CD4-positive, alpha-beta T cell (primary cell): ENCODE measurements around the gene KCNQ1. TPM values are rescaled to one million over a fixed set of nuclear protein-coding genes. Genes with fewer than 3 reads are reported as not detected.

ENCODE experiments used
- ATAC-seq: fragments of 200-7000 bp; cut with Tn5 transposase; one replicate; pipeline ENCODE4 v1.10.0; 2022; ENCODE audit warnings: mild to moderate bottlenecking; ENCODE audit not compliant: poor library complexity
- CTCF ChIA-PET: fragments of 350-600 bp; sonication (Branson Sonifier 250); formaldehyde crosslinking; loops from one replicate; lab custom pipeline; 2021; ENCODE audit warnings: antibody characterized with exemption, inconsistent platforms; lab: Charles Lee
- POLR2A ChIA-PET: fragments of 350-600 bp; sonication (Branson Sonifier 250); formaldehyde crosslinking; loops from one replicate; lab custom pipeline; 2021; ENCODE audit warnings: antibody characterized with exemption, inconsistent platforms; lab: Charles Lee
- DNase-seq, 14 experiments: peaks; one replicate each; pipeline ENCODE4 v3.0.0-alpha.2; 2013 to 2020; ENCODE audit warnings: mixed read lengths in 2 of 14
- H3K27ac ChIP-seq, 2 donors: one replicate each; pipeline versions ENCODE4 v1.5.1 to v1.7.0; 2013; ENCODE audit warnings: low read length in 2 of 2, low read depth in 1 of 2, mild to moderate bottlenecking in 1 of 2
- H3K27me3 ChIP-seq, 2 experiments: 1 replicate in 1 of 2; 2 replicates in 1 of 2; pipeline versions ENCODE4 v1.6.1 to v1.7.0; 2013; ENCODE audit warnings: low read length in 2 of 2, control low read depth in 1 of 2, mild to moderate bottlenecking in 1 of 2, moderate library complexity in 1 of 2; ENCODE audit not compliant: insufficient read depth in 2 of 2, control insufficient read depth in 1 of 2
- H3K36me3 ChIP-seq: one replicate; pipeline ENCODE4 v1.6.1; 2013; ENCODE audit warnings: low read length, control low read depth; ENCODE audit not compliant: insufficient read depth
- H3K4me1 ChIP-seq: one replicate; pipeline ENCODE4 v1.6.1; 2013; ENCODE audit warnings: low read length, control low read depth; ENCODE audit not compliant: insufficient read depth
- H3K4me3 ChIP-seq: one replicate; pipeline ENCODE4 v1.5.1; 2013; ENCODE audit warnings: mild to moderate bottlenecking, low read length, moderate library complexity
- H3K9me3 ChIP-seq, 2 experiments: 1 replicate in 1 of 2; 2 replicates in 1 of 2; pipeline versions ENCODE4 v1.6.1 to v1.7.0; 2013; ENCODE audit warnings: low read length in 2 of 2, mild to moderate bottlenecking in 2 of 2, control low read depth in 1 of 2, moderate library complexity in 1 of 2; ENCODE audit not compliant: control insufficient read depth in 1 of 2, insufficient read depth in 1 of 2
- H3K27ac Mint-ChIP-seq: one replicate; pipeline ENCODE4 v1.8.0; 2020; ENCODE audit warnings: mixed read lengths
- H3K27me3 Mint-ChIP-seq: one replicate; pipeline ENCODE4 v1.8.0; 2021; ENCODE audit warnings: mixed read lengths
- H3K36me3 Mint-ChIP-seq: one replicate; pipeline ENCODE4 v1.8.0; 2021; ENCODE audit warnings: low read depth, mixed read lengths
- H3K4me1 Mint-ChIP-seq: one replicate; pipeline ENCODE4 v1.8.0; 2021; ENCODE audit warnings: low read depth, mixed read lengths
- H3K4me3 Mint-ChIP-seq: one replicate; pipeline ENCODE4 v1.8.0; 2020; ENCODE audit warnings: mild to moderate bottlenecking, mixed read lengths
- H3K9me3 Mint-ChIP-seq: one replicate; pipeline ENCODE4 v1.8.0; 2020; ENCODE audit warnings: mixed read lengths
- intact Hi-C, 2 experiments: fragments of 100-400 bp; cut with DNase I in 1 of 2; cut with micrococcal nuclease in 1 of 2; formaldehyde crosslinking; loops; one replicate each; pipeline versions ENCODE4 v1.15.1 to v1.9.0; 2023 to 2025; cut with DNase I, micrococcal nuclease
- total RNA-seq, 174 experiments: library from RNA in 2 of 174; stranded (reverse) in 2 of 174; gene quantifications; one replicate each; pipeline ENCODE4 v1.2.3 and lab custom pipeline; 2021 to 2026
- TF ChIP-seq, protein P1 (sequence below): fragments of 200-600 bp; IDR thresholded peaks from one replicate; pipeline ENCODE4 v1.8.0; 2022; ENCODE audit warnings: antibody characterized with exemption, mild to moderate bottlenecking

KCNQ1 gene
- total RNA-seq, 2 experiments from 2014 or later: 31.3 to 33.1 TPM

DNA sequence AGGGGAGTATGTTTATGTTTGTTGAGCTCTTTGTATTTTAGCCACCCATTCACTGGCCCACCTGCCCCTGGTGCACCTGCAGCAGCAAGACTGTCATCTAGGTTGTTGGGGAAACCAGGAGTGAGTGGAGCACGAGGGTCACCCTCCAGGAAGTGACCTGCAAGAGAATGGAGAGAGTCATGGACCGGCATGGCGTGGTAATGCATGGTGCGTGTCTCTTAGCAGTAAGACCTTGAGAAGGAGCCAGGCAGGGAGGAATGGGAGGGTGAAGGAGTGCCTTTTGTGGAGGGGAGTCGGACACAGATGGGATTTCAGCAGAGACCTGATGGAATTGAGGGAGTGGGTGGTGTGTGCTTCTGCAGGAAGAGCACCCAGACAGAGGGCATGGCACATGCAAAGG is 37.9 kb downstream of the KCNQ1 start:
- Histone ChIP-seq H3K27me3 (no peaks in the 10 kb centered on the region), H3K4me1 (peaks cover 8% of the 10 kb centered on the region), H3K4me3 (no peak overlapping the region), H3K9me3 (peaks cover 15 to 18% of the 10 kb centered on the region in 2 experiments), H3K27ac (no peak overlapping the region), H3K36me3 (peaks cover 10% of the 10 kb centered on the region)
- intact Hi-C loops: loop anchor here in 1 of 2 experiments (5.0 kb wide), 1 partner anchor 35 kb away; the partner anchor contains the start of gene KCNQ1
- Mint-ChIP-seq H3K36me3 (peaks cover 88% of the 10 kb centered on the region), H3K4me1 (peaks cover 38% of the 10 kb centered on the region), H3K27me3 (no peaks in the 10 kb centered on the region), H3K27ac (no peak overlapping the region), H3K4me3 (no peak overlapping the region), H3K9me3 (peaks cover 7% of the 10 kb centered on the region)
- ChIA-PET CTCF (no interaction called here), POLR2A (no interaction called here)
- DNase-seq (no peak), ATAC-seq (no peak)
- TF ChIP-seq, protein P1, sequence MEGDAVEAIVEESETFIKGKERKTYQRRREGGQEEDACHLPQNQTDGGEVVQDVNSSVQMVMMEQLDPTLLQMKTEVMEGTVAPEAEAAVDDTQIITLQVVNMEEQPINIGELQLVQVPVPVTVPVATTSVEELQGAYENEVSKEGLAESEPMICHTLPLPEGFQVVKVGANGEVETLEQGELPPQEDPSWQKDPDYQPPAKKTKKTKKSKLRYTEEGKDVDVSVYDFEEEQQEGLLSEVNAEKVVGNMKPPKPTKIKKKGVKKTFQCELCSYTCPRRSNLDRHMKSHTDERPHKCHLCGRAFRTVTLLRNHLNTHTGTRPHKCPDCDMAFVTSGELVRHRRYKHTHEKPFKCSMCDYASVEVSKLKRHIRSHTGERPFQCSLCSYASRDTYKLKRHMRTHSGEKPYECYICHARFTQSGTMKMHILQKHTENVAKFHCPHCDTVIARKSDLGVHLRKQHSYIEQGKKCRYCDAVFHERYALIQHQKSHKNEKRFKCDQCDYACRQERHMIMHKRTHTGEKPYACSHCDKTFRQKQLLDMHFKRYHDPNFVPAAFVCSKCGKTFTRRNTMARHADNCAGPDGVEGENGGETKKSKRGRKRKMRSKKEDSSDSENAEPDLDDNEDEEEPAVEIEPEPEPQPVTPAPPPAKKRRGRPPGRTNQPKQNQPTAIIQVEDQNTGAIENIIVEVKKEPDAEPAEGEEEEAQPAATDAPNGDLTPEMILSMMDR: no peak

DNA sequence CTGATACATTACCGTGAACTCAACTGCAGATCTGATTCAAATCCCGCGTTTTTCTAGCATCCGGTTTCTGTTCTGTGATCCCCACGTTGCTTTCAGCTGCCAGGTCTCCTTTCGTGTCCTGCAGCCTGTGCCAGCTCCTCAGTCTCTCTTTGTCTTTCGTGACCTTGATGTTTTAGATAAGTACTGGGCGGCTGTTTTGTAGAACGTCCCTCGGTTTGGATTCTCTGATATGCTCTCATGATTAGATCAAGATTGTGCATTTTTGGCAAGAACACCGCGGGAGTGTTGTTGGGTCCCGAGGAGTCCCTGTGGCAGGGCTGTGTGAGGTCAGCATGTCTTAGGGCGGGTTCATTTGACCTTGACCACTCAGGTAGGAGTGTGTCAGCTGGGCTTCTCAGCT is 38.6 kb downstream of the KCNQ1 start:
- Histone ChIP-seq H3K27me3 (no peaks in the 10 kb centered on the region), H3K4me3 (no peak overlapping the region), H3K4me1 (peaks cover 8% of the 10 kb centered on the region), H3K27ac (no peak overlapping the region), H3K36me3 (peaks cover 10% of the 10 kb centered on the region), H3K9me3 (peaks cover 14 to 22% of the 10 kb centered on the region in 2 experiments)
- ChIA-PET CTCF (no interaction called here), POLR2A (no interaction called here)
- ATAC-seq: no peak
- Mint-ChIP-seq H3K9me3 (peaks cover 12% of the 10 kb centered on the region), H3K36me3 (peaks cover 88% of the 10 kb centered on the region), H3K4me3 (no peak overlapping the region), H3K27me3 (no peaks in the 10 kb centered on the region), H3K27ac (no peak overlapping the region), H3K4me1 (peaks cover 38% of the 10 kb centered on the region)
- TF ChIP-seq, protein P1: no peak
- no peak for DNase-seq
- intact Hi-C loops: loop anchor here in 1 of 2 experiments (5.0 kb wide), 1 partner anchor 36 kb away; the partner anchor contains the start of gene KCNQ1

DNA sequence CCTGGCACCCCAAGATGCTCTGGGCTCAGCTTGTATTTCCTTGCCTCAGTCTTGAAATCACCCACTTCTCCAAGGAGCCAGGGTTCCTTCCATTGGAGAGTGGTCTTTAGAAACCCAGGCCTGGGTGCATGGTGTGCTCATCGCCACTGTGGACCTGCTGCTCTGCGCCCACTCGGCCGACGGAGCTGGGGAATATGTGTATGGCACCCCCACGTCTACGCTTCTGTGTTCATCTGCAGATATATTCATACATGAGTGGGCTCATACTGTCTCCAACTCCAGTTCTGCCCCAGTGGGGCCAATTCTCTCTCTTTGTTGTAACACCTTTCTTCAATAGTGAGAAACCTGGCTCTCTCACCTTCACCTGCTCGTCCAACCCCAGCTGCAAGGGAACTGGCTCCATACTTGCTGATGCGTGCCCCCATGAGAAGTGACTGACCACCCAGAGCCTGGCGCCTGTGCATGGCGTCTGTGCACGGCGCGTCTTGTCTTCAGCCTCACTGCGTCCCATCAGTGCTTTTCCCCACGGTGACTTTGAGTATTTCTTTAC is 39.8 kb downstream of the KCNQ1 start:
- no peak overlapping the region for H3K4me3 ChIP-seq
- H3K9me3 Mint-ChIP-seq: peaks cover 16% of the 10 kb centered on the region
- DNase-seq (no peak), ATAC-seq (no peak)
- no peaks in the 10 kb centered on the region for H3K27me3 Mint-ChIP-seq
- no peak overlapping the region for H3K27ac Mint-ChIP-seq
- no peak overlapping the region for H3K4me3 Mint-ChIP-seq
- peaks cover 11% of the 10 kb centered on the region for H3K36me3 ChIP-seq
- TF ChIP-seq, protein P1: no peak
- CTCF ChIA-PET: no interaction called here
- H3K9me3 ChIP-seq: peaks cover 15 to 27% of the 10 kb centered on the region in 2 experiments
- H3K4me1 ChIP-seq: peaks cover 8% of the 10 kb centered on the region
- peaks cover 38% of the 10 kb centered on the region for H3K4me1 Mint-ChIP-seq
- no peaks in the 10 kb centered on the region for H3K27me3 ChIP-seq
- intact Hi-C loops: loop anchor here in 1 of 2 experiments (5.0 kb wide), 1 partner anchor 37 kb away; the partner anchor contains the start of gene KCNQ1
- POLR2A ChIA-PET: no interaction called here
- H3K27ac ChIP-seq: no peak overlapping the region
- peaks cover 87% of the 10 kb centered on the region for H3K36me3 Mint-ChIP-seq
